Esophagus (tissue), 2 donors: ENCODE results near the gene CRKL. TPM values are rescaled to one million over a fixed set of nuclear protein-coding genes. Genes with fewer than 3 reads are reported as not detected.
"Not testable (repeated sequence)": the region's sequence is repeated elsewhere in the genome, so short reads cannot be mapped to it uniquely, and the experiment has no call there.

Experiments
- H3K27ac ChIP-seq, 2 donors: one replicate each; pipeline ENCODE4 v1.5.1; 2013; ENCODE audit warnings: low read depth in 2 of 2, mild to moderate bottlenecking in 2 of 2, inconsistent platforms in 1 of 2, low read length in 1 of 2, moderate library complexity in 1 of 2
- H3K27me3 ChIP-seq, 2 donors: one replicate each; pipeline ENCODE4 v1.6.1; 2013; ENCODE audit warnings: low read length in 2 of 2, control low read depth in 1 of 2, mild to moderate bottlenecking in 1 of 2; ENCODE audit not compliant: insufficient read depth in 2 of 2, control insufficient read depth in 1 of 2
- H3K36me3 ChIP-seq, 2 donors: one replicate each; pipeline ENCODE4 v1.6.1; 2013; ENCODE audit warnings: low read length in 1 of 2; ENCODE audit not compliant: control insufficient read depth in 2 of 2, insufficient read depth in 2 of 2
- H3K4me1 ChIP-seq, 2 donors: one replicate each; pipeline ENCODE4 v1.6.1; 2013; ENCODE audit warnings: low read length in 1 of 2; ENCODE audit not compliant: control insufficient read depth in 2 of 2, insufficient read depth in 2 of 2
- H3K4me3 ChIP-seq, 2 donors: one replicate each; pipeline ENCODE4 v1.5.1; 2013; ENCODE audit warnings: low read length in 2 of 2, mild to moderate bottlenecking in 2 of 2, low read depth in 1 of 2, moderate library complexity in 1 of 2
- H3K9me3 ChIP-seq, 2 donors: one replicate each; pipeline ENCODE4 v1.6.1; 2013; ENCODE audit warnings: mild to moderate bottlenecking in 2 of 2, low read depth in 1 of 2, low read length in 1 of 2, moderate library complexity in 1 of 2; ENCODE audit not compliant: control insufficient read depth in 2 of 2, insufficient read depth in 1 of 2
- WGBS, 2 donors: extraction: QIAGEN DNeasy Blood & Tissue Kit; methylation state at CpG; one replicate each; pipeline ENCODE4 v1.1.7; 2013; 5-methylcytosine and 5-hydroxymethylcytosine counted together
- polyA plus RNA-seq, 2 donors: library from polyadenylated mRNA; stranded (reverse); fragments of 200-250 nt; gene quantifications; one replicate each; pipeline ENCODE4 v1.2.3, GENCODE V29; 2013
- donor health status: healthy with polysubstance abuse.
- donor health status: Bipolar disorder and iron deficiency.

The CRKL gene
- polyA plus RNA-seq, 2 donors = 17.6 to 18.7 TPM

GRCh38 chr22:20939457-20940185 lies 22.4 kb downstream of the CRKL start:
- not testable (repeated sequence) for H3K9me3 ChIP-seq

GRCh38 chr22:20940186-20940651 lies 23.0 kb downstream of the CRKL start:
- no peaks in the 10 kb centered on the region for H3K9me3 ChIP-seq
- no peak overlapping the region for H3K27ac ChIP-seq
- H3K36me3 ChIP-seq = peaks cover 0 to 11% of the 10 kb centered on the region in 2 donors
- H3K4me1 ChIP-seq = peaks cover 3 to 15% of the 10 kb centered on the region in 2 donors
- 68 to 69% methylated on average over 3 of the region's 3 CpGs for WGBS, 2 donors
- no peak overlapping the region for H3K4me3 ChIP-seq
- H3K27me3 ChIP-seq = no peaks in the 10 kb centered on the region

More at GRCh38 chr22:20939457-20940185, 22.4 kb downstream of the CRKL start:
- H3K27ac ChIP-seq, H3K4me3 ChIP-seq, H3K27me3 ChIP-seq: not testable (repeated sequence)
- Histone ChIP-seq H3K36me3 (peaks cover 0 to 13% of the 10 kb centered on the region in 2 donors), H3K4me1 (peaks cover 3 to 15% of the 10 kb centered on the region in 2 donors)
- WGBS, 2 donors = 83 to 85% methylated on average over 14 of the region's 14 CpGs

- 82 to 86% methylated on average over 4 of the region's 4 CpGs for WGBS, 2 donors
- Histone ChIP-seq H3K9me3 (no peaks in the 10 kb centered on the region), H3K4me1 (peaks cover 3 to 15% of the 10 kb centered on the region in 2 donors), H3K36me3 (peaks cover 0 to 11% of the 10 kb centered on the region in 2 donors), H3K27ac (peak overlapping the region in 1 of 2 donors; percentile 8), H3K4me3 (no peak overlapping the region), H3K27me3 (no peaks in the 10 kb centered on the region)
Observed at GRCh38 chr22:20940904-20941385, 23.7 kb downstream of the CRKL start.

- H3K27ac ChIP-seq, H3K36me3 ChIP-seq, H3K4me1 ChIP-seq, H3K4me3 ChIP-seq, H3K9me3 ChIP-seq, H3K27me3 ChIP-seq: not testable (repeated sequence)
- 82 to 85% methylated on average over 7 of the region's 7 CpGs for WGBS, 2 donors
Observed at GRCh38 chr22:20942203-20942902, 25.1 kb downstream of the CRKL start.

GRCh38 chr22:20943104-20943933 lies 26.1 kb downstream of the CRKL start:
- no peaks in the 10 kb centered on the region for H3K9me3 ChIP-seq
- no peak overlapping the region for H3K4me3 ChIP-seq
- H3K27me3 ChIP-seq = no peaks in the 10 kb centered on the region
- H3K36me3 ChIP-seq = peaks cover 0 to 4% of the 10 kb centered on the region in 2 donors
- H3K4me1 ChIP-seq = peaks cover 0 to 9% of the 10 kb centered on the region in 2 donors
- WGBS, 2 donors = 93 to 95% methylated on average over 8 of the region's 8 CpGs
- H3K27ac ChIP-seq = no peak overlapping the region

GRCh38 chr22:20944042-20944441 lies 26.8 kb downstream of the CRKL start:
- Histone ChIP-seq H3K4me3 (no peak overlapping the region), H3K27ac (no peak overlapping the region), H3K36me3 (peaks cover 0 to 4% of the 10 kb centered on the region in 2 donors), H3K9me3 (no peaks in the 10 kb centered on the region), H3K4me1 (peaks cover 0 to 9% of the 10 kb centered on the region in 2 donors), H3K27me3 (no peaks in the 10 kb centered on the region)
- 21 to 28% methylated on average over 1 of the region's 1 CpG for WGBS, 2 donors

GRCh38 chr22:20945578-20945934 lies 28.3 kb downstream of the CRKL start:
- Histone ChIP-seq H3K9me3 (no peaks in the 10 kb centered on the region), H3K4me1 (peaks cover 0 to 7% of the 10 kb centered on the region in 2 donors), H3K36me3 (peaks cover 0 to 10% of the 10 kb centered on the region in 2 donors), H3K27ac (no peak overlapping the region), H3K27me3 (no peaks in the 10 kb centered on the region), H3K4me3 (no peak overlapping the region)
- 83 to 84% methylated on average over 2 of the region's 2 CpGs for WGBS, 2 donors

- H3K4me3 ChIP-seq = no peak overlapping the region
- peaks cover 1 to 6% of the 10 kb centered on the region in 2 donors for H3K36me3 ChIP-seq
- WGBS, 2 donors = 82 to 87% methylated on average over 7 of the region's 7 CpGs
- no peaks in the 10 kb centered on the region for H3K27me3 ChIP-seq
- H3K27ac ChIP-seq = no peak overlapping the region
- H3K4me1 ChIP-seq = peaks cover 0 to 8% of the 10 kb centered on the region in 2 donors
- H3K9me3 ChIP-seq = no peaks in the 10 kb centered on the region
Observed at GRCh38 chr22:20946080-20946986, 29.1 kb downstream of the CRKL start.
